C1 segment of cervical spinal cord (tissue), 14 donors: ENCODE data around the gene IP6K3.

ENCODE experiments used
- DNase-seq, 14 donors: peaks; one replicate each; lab custom pipeline; 2025; lab: John Stamatoyannopoulos, UW

IP6K3 gene

GRCh38 chr6:33777398-33778388, 31.0 kb upstream of the IP6K3 start:
- DNase-seq, result peak in 1 of 14 donors; percentile 50

GRCh38 chr6:33776764-33777163, 30.1 kb upstream of the IP6K3 start:
- DNase-seq, result no peak

GRCh38 chr6:33776186-33776585, 29.5 kb upstream of the IP6K3 start:
- no peak for DNase-seq

- no peak for DNase-seq
Observed at GRCh38 chr6:33774774-33775173, 28.1 kb upstream of the IP6K3 start.

- no peak for DNase-seq
Observed at GRCh38 chr6:33772902-33773472, 26.3 kb upstream of the IP6K3 start.

GRCh38 chr6:33772082-33772830, 25.6 kb upstream of the IP6K3 start:
- no peak for DNase-seq

- DNase-seq, result peak in 11 of 14 donors; percentile 9 to 73 (median 33)
Observed at GRCh38 chr6:33771146-33772081, 24.7 kb upstream of the IP6K3 start.

GRCh38 chr6:33770833-33771145, 24.1 kb upstream of the IP6K3 start:
- no peak for DNase-seq

GRCh38 chr6:33770124-33770832, 23.6 kb upstream of the IP6K3 start:
- no peak for DNase-seq

- DNase-seq, result no peak
Observed at GRCh38 chr6:33769248-33769821, 22.6 kb upstream of the IP6K3 start.

- peak in 13 of 14 donors; percentile 14 to 76 (median 46) for DNase-seq
Observed at GRCh38 chr6:33768644-33769120, 22.0 kb upstream of the IP6K3 start.

GRCh38 chr6:33766921-33767907, 20.5 kb upstream of the IP6K3 start:
- DNase-seq, result no peak

- DNase-seq, result no peak
Observed at GRCh38 chr6:33765368-33765767, 18.7 kb upstream of the IP6K3 start.

GRCh38 chr6:33764036-33764435, 17.3 kb upstream of the IP6K3 start:
- no peak for DNase-seq

GRCh38 chr6:33763483-33763882, 16.8 kb upstream of the IP6K3 start:
- DNase-seq, result no peak

GRCh38 chr6:33762713-33763112, 16.0 kb upstream of the IP6K3 start:
- no peak for DNase-seq

GRCh38 chr6:33761922-33762629, 15.4 kb upstream of the IP6K3 start:
- peak in 11 of 14 donors; percentile 9 to 73 (median 37) for DNase-seq

- DNase-seq, result no peak
Observed at GRCh38 chr6:33761581-33761921, 14.8 kb upstream of the IP6K3 start.
